Ovary (tissue), 9 donors: ENCODE measurements around the gene RYR2. TPM values are rescaled to one million over a fixed set of nuclear protein-coding genes. Genes with fewer than 3 reads are reported as not detected.

Experiments used
- DNase-seq, 5 donors: peaks; one replicate each; pipeline ENCODE4 v3.0.0-alpha.2; 2019 to 2020
- H3K27ac ChIP-seq, 2 donors: fragments of 200-600 bp; one replicate each; pipeline versions ENCODE4 v1.5.1 to v1.8.0; 2019 to 2022
- H3K27me3 ChIP-seq: fragments of 200-600 bp; one replicate; pipeline ENCODE4 v1.8.0; 2022
- H3K36me3 ChIP-seq: fragments of 200-600 bp; sonication (generic); one replicate; pipeline ENCODE4 v1.5.1; 2019
- H3K4me1 ChIP-seq: one replicate; pipeline ENCODE4 v1.8.1; 2013; ENCODE audit warnings: mild to moderate bottlenecking, moderate library complexity; ENCODE audit not compliant: insufficient read depth
- H3K4me3 ChIP-seq: fragments of 200-600 bp; sonication (generic); one replicate; pipeline ENCODE4 v1.5.1; 2017
- H3K9me3 ChIP-seq, 2 donors: fragments of 200-600 bp in 1 of 2; sonication (generic) in 1 of 2; one replicate each; pipeline versions ENCODE4 v1.5.1 to v1.8.1; 2013 to 2019; ENCODE audit warnings: mild to moderate bottlenecking in 1 of 2, moderate library complexity in 1 of 2
- CTCF ChIP-seq, 3 donors: fragments of 450-650 bp in 2 of 3; fragments of 200-600 bp in 1 of 3; IDR thresholded peaks; one replicate each; pipeline versions ENCODE4 v1.5.1 to v1.8.0; 2016 to 2022; ENCODE audit warnings: antibody characterized with exemption in 3 of 3, mild to moderate bottlenecking in 1 of 3
- EP300 ChIP-seq: sonication (generic); formaldehyde crosslinking; IDR thresholded peaks from one replicate; pipeline ENCODE4 v1.6.1; 2017; ENCODE audit warnings: antibody characterized with exemption
- POLR2A ChIP-seq: fragments of 450-650 bp; IDR thresholded peaks from one replicate; pipeline ENCODE4 v1.6.1; 2017; ENCODE audit warnings: antibody characterized with exemption, mild to moderate bottlenecking, moderate library complexity
- WGBS, 3 donors: extraction: QIAGEN DNeasy Blood & Tissue Kit in 1 of 3; methylation state at CpG; one replicate each; pipeline versions ENCODE4 v1.1.5 to v1.1.7; 2013 to 2017; 5-methylcytosine and 5-hydroxymethylcytosine counted together
- intact Hi-C, 4 donors: fragments of 100-400 bp; cut with DNase I; formaldehyde crosslinking; loops; one replicate each; pipeline versions ENCODE4 v1.11.0 to v1.15.1; 2022 to 2023
- polyA plus RNA-seq, 2 donors: library from polyadenylated mRNA; stranded (reverse); fragments of 200-250 nt in 1 of 2; fragments of 350-450 nt in 1 of 2; fragmentation: Illumina TruSeq in 1 of 2; extraction: RNeasy Lipid Tissue Mini Kit (QIAGEN cat#74804) in 1 of 2; gene quantifications; one replicate each; pipeline ENCODE4 v1.2.3, GENCODE V29; 2013 to 2014
- total RNA-seq, 7 donors: library from RNA; depleted of rRNA in 2 of 7; stranded (reverse); fragments of >200 nt in 2 of 7; fragmentation: NEBNext Ultra II Directional in 3 of 7; extraction: Animal tissue kit (Norgen Biotek cat#: 25700) in 3 of 7; gene quantifications; one replicate each; pipeline versions ENCODE4 v1.1.0 to v1.2.4, GENCODE V29; 2016 to 2023
- donor health status: DM: no; HTN: no; CAD: no; lungs with moderate emphysema.
- donor health status: DM: no; HTN: no; CAD: no.
- donor health status: Bipolar disorder and iron deficiency.
- donor health status: DM: yes; HTN: yes; CAD: no.
- donor health status: DM: no; HTN: no; CAD: no.
- donor health status: DM: yes; HTN: yes; CAD: no.

The RYR2 gene
- total and polyA plus RNA-seq, 9 donors: 3.0 to 13.8 (median 5.4) TPM

GRCh38 chr1:237018896-237019295 is 23.1 kb upstream of the RYR2 start:
- Histone ChIP-seq H3K9me3 (no peaks in the 10 kb centered on the region), H3K27ac (no peak overlapping the region), H3K36me3 (no peaks in the 10 kb centered on the region), H3K27me3 (no peaks in the 10 kb centered on the region), H3K4me1 (no peaks in the 10 kb centered on the region), H3K4me3 (no peak overlapping the region)
- intact Hi-C loops: no loop called here
- TF ChIP-seq POLR2A (no peak), EP300 (no peak)
- no peak for DNase-seq

GRCh38 chr1:237025358-237026074 is 16.5 kb upstream of the RYR2 start:
- Histone ChIP-seq H3K36me3 (no peaks in the 10 kb centered on the region), H3K9me3 (no peaks in the 10 kb centered on the region), H3K4me1 (no peaks in the 10 kb centered on the region), H3K27me3 (no peaks in the 10 kb centered on the region), H3K4me3 (no peak overlapping the region), H3K27ac (no peak overlapping the region)
- no peak for DNase-seq
- intact Hi-C loops: no loop called here
- WGBS, 3 donors: 97 to 100% (median 97%) methylated on average over 8 to 10 of the region's 10 CpGs
- TF ChIP-seq CTCF (IDR thresholded peaks at IDR 0.05) (no peak), POLR2A (no peak), EP300 (no peak)

GRCh38 chr1:237029240-237029639 is 12.7 kb upstream of the RYR2 start:
- 67 to 77% (median 70%) methylated on average over 3 of the region's 3 CpGs for WGBS, 3 donors
- no peak for TF ChIP-seq CTCF (IDR thresholded peaks at IDR 0.05)
- no peak for TF ChIP-seq POLR2A
- TF ChIP-seq EP300: no peak
- no peaks in the 10 kb centered on the region for H3K4me1 ChIP-seq
- no peaks in the 10 kb centered on the region for H3K36me3 ChIP-seq
- H3K4me3 ChIP-seq: no peak overlapping the region
- no peak overlapping the region for H3K27ac ChIP-seq
- DNase-seq: no peak
- no peaks in the 10 kb centered on the region for H3K9me3 ChIP-seq
- no peaks in the 10 kb centered on the region for H3K27me3 ChIP-seq
- intact Hi-C loops: no loop called here

GRCh38 chr1:237029850-237030535 is 12.0 kb upstream of the RYR2 start:
- WGBS, 3 donors: 73 to 74% (median 74%) methylated on average over 9 of the region's 9 CpGs
- DNase-seq: no peak
- Histone ChIP-seq H3K4me3 (no peak overlapping the region), H3K36me3 (no peaks in the 10 kb centered on the region), H3K9me3 (no peaks in the 10 kb centered on the region), H3K27ac (no peak overlapping the region), H3K27me3 (no peaks in the 10 kb centered on the region), H3K4me1 (no peaks in the 10 kb centered on the region)
- intact Hi-C loops: no loop called here
- TF ChIP-seq CTCF (IDR thresholded peaks at IDR 0.05): no peak
- no peak for TF ChIP-seq POLR2A
- TF ChIP-seq EP300: no peak

GRCh38 chr1:237031480-237031879 is 10.5 kb upstream of the RYR2 start:
- TF ChIP-seq EP300 (no peak), POLR2A (no peak), CTCF (IDR thresholded peaks at IDR 0.05) (no peak)
- Histone ChIP-seq H3K27ac (no peak overlapping the region), H3K4me3 (no peak overlapping the region), H3K27me3 (no peaks in the 10 kb centered on the region), H3K4me1 (no peaks in the 10 kb centered on the region), H3K9me3 (no peaks in the 10 kb centered on the region), H3K36me3 (no peaks in the 10 kb centered on the region)
- no peak for DNase-seq
- 73 to 86% (median 79%) methylated on average over 4 of the region's 4 CpGs for WGBS, 3 donors
- intact Hi-C loops: no loop called here
